ENCODE data around the gene PIMREG.
"Not testable (repeated sequence)": the region's sequence is repeated elsewhere in the genome, so short reads cannot be mapped to it uniquely, and the experiment has no call there.

PIMREG gene

DNA sequence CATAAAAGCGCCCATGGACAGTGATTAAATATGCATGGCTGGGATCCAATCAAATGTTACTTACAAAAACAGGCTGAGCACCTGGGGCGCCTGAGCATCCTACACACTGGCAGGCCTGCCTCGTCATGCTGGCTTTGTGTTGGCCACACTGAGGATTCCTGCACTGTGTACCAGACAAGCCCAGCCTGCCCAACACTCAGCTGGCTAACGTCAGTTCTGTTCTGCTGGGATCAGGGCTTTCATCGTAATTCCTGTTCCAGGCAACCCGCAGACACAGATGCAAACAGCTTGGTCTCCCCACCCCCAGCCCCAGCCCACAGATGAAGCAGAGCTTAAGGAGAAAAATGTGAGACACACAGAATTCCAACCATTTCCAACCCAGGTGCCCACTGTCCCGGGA, 30.7 kb downstream of the PIMREG start:
- Mint-ChIP-seq H3K9me3 (no peaks in the 10 kb centered on the region), H3K27me3 (no peaks in the 10 kb centered on the region), H3K4me1 (ENCODE audit: low read depth) (no peaks in the 10 kb centered on the region), H3K36me3 (ENCODE audit: low read depth) (no peaks in the 10 kb centered on the region), H3K4me3 (no peak overlapping the region), H3K27ac (no peak overlapping the region)
- no peak for DNase-seq

DNA sequence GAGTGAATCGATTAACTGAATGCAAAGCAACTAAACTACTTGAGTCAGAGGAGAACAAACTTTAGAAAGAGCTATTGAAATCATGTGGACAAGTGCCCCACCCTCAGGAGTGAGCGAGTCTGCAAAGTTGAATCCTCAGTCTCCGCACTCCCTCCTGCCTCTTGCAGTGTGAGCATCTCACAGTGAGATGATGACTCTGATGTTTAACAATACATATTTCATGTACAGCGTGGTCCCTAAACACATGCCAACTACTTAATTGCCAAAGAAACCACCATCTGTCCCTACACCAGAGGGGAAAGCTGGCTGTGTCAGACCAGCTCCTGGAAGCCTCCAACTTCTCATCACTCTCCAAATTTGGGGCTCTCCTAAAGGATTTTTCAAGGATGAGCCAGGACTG, 31.2 kb downstream of the PIMREG start:
- Mint-ChIP-seq H3K4me3 (no peak overlapping the region), H3K27me3 (no peaks in the 10 kb centered on the region)

GRCh38 chr17:6476076-6476809, 32.0 kb downstream of the PIMREG start:
- Mint-ChIP-seq H3K36me3 (ENCODE audit: low read depth) (no peaks in the 10 kb centered on the region), H3K27me3 (no peaks in the 10 kb centered on the region), H3K27ac (no peak overlapping the region), H3K4me3 (no peak overlapping the region), H3K9me3 (no peaks in the 10 kb centered on the region), H3K4me1 (ENCODE audit: low read depth) (no peaks in the 10 kb centered on the region)
- no peak for DNase-seq

More for the DNA sequence above, 31.2 kb downstream of the PIMREG start:
- no peaks in the 10 kb centered on the region for H3K36me3 Mint-ChIP-seq (ENCODE audit: low read depth)
- no peak overlapping the region for H3K27ac Mint-ChIP-seq
- no peaks in the 10 kb centered on the region for H3K9me3 Mint-ChIP-seq
- H3K4me1 Mint-ChIP-seq (ENCODE audit: low read depth), result no peaks in the 10 kb centered on the region
- no peak for DNase-seq

GRCh38 chr17:6476810-6477179, 32.5 kb downstream of the PIMREG start:
- Mint-ChIP-seq H3K4me3 (no peak overlapping the region), H3K4me1 (ENCODE audit: low read depth) (no peaks in the 10 kb centered on the region), H3K36me3 (ENCODE audit: low read depth) (no peaks in the 10 kb centered on the region), H3K27me3 (no peaks in the 10 kb centered on the region), H3K27ac (no peak overlapping the region), H3K9me3 (no peaks in the 10 kb centered on the region)
- no peak for DNase-seq

- Mint-ChIP-seq H3K36me3 (ENCODE audit: low read depth) (no peaks in the 10 kb centered on the region), H3K4me3 (no peak overlapping the region), H3K4me1 (ENCODE audit: low read depth) (no peaks in the 10 kb centered on the region), H3K27ac (no peak overlapping the region), H3K9me3 (no peaks in the 10 kb centered on the region), H3K27me3 (peaks cover 3% of the 10 kb centered on the region)
- DNase-seq, result no peak
These were observed 33.7 kb downstream of the PIMREG start for GRCh38 chr17:6477831-6478383.

DNA sequence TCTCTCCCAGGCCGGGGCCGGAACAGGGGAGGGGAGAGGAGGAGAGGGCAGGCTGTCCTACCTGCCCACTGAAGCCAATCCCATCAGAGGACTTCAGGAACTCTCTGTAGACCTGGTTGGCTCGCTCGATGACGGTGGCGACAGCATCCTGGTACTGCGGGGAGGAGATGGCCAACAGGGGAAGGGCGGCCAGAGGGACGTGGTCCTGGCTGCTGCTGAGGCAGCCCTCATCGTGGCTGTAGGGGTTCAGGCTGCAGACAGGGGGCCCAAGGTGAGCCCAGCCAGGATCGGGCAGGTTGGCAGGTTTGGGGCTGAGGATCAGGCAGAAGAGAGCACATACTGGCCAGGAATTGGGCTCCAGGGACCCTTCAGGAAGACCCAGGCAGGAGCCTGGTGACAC, 34.2 kb downstream of the PIMREG start:
- Mint-ChIP-seq H3K4me1 (ENCODE audit: low read depth) (no peaks in the 10 kb centered on the region), H3K4me3 (no peak overlapping the region), H3K27me3 (peaks cover 3% of the 10 kb centered on the region), H3K27ac (no peak overlapping the region), H3K36me3 (ENCODE audit: low read depth) (no peaks in the 10 kb centered on the region), H3K9me3 (no peaks in the 10 kb centered on the region)
- DNase-seq, result no peak

GRCh38 chr17:6479622-6480302, 35.5 kb downstream of the PIMREG start:
- Mint-ChIP-seq H3K27ac (no peak overlapping the region), H3K4me3 (no peak overlapping the region), H3K9me3 (no peaks in the 10 kb centered on the region), H3K4me1 (ENCODE audit: low read depth) (no peaks in the 10 kb centered on the region), H3K27me3 (peaks cover 6% of the 10 kb centered on the region), H3K36me3 (ENCODE audit: low read depth) (no peaks in the 10 kb centered on the region)
- DNase-seq, result no peak

DNA sequence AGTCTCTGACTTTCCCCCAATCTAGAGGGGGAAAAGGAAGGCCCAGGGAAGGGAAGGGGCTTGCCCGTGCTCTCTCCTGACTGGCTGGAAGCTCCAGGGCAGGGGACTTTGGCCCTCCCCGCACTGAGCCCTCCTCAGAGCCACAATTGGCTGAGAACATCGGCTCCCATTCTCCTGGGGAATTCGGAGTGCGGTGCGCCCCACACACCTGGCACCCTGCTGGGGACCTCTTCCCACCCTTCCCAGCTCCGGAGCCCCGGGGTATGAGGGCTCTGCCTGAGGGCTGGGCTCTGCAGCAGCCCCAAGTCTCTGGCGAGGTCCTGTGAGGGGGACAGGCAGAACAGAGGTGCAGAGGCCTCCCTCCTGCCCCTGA, 36.0 kb downstream of the PIMREG start:
- no peak for DNase-seq
- no peak overlapping the region for H3K4me3 Mint-ChIP-seq

GRCh38 chr17:6482105-6482455, 37.8 kb downstream of the PIMREG start:
- Mint-ChIP-seq H3K27me3 (peaks cover 10% of the 10 kb centered on the region), H3K36me3 (ENCODE audit: low read depth) (no peaks in the 10 kb centered on the region), H3K27ac (no peak overlapping the region), H3K9me3 (no peaks in the 10 kb centered on the region), H3K4me3 (no peak overlapping the region), H3K4me1 (ENCODE audit: low read depth) (no peaks in the 10 kb centered on the region)
- DNase-seq, result no peak

More for the DNA sequence above, 36.0 kb downstream of the PIMREG start:
- Mint-ChIP-seq H3K27ac (no peak overlapping the region), H3K27me3 (peaks cover 8% of the 10 kb centered on the region), H3K4me1 (ENCODE audit: low read depth) (no peaks in the 10 kb centered on the region), H3K9me3 (no peaks in the 10 kb centered on the region), H3K36me3 (ENCODE audit: low read depth) (no peaks in the 10 kb centered on the region)

DNA sequence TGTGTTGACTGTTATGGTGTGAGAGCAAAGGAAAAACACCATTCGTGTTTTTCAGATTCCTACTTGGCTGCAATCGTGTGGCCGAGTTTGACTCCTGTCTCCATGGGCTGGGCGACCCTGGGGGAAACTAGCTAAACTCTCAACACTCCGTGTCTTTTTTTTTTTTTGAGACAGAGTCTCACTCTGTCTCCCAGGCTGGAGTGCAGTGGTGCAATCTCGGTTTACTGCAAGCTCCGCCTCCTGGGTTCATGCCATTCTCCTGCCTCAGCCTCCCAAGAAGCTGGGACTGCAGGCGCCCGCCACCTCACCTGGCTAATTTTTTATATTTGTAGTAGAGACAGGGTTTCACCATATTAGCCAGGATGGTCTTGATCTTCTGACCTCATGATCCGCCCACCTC, 38.5 kb downstream of the PIMREG start:
- not testable (repeated sequence) for H3K27ac Mint-ChIP-seq; H3K4me3 Mint-ChIP-seq; H3K36me3 Mint-ChIP-seq (ENCODE audit: low read depth); DNase-seq; H3K4me1 Mint-ChIP-seq (ENCODE audit: low read depth); H3K9me3 Mint-ChIP-seq
- H3K27me3 Mint-ChIP-seq, result peaks cover 13% of the 10 kb centered on the region

DNA sequence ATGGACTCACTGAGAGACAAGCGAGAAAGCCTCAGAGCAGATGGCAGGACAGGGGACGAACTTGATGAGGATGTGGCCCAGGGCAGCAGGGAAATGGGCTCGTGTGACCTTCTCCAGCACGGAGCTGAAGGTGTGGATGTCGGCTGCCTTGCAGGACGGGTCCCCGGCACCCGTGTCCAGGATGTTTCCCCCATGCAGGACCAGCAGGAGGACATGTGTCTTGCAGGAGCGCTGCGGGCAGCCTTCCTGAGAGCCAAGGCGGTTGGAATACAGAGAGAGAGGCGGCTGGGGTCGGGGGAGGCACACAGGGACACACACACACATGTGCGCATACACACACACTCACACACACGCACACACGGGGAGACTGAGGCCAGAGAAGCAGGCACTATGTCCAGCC, 39.3 kb downstream of the PIMREG start:
- no peak for DNase-seq
- H3K36me3 Mint-ChIP-seq (ENCODE audit: low read depth), result no peaks in the 10 kb centered on the region
- H3K4me1 Mint-ChIP-seq (ENCODE audit: low read depth), result no peaks in the 10 kb centered on the region
- H3K9me3 Mint-ChIP-seq, result no peaks in the 10 kb centered on the region
- no peak overlapping the region for H3K4me3 Mint-ChIP-seq
- H3K27ac Mint-ChIP-seq, result no peak overlapping the region
- H3K27me3 Mint-ChIP-seq, result peaks cover 13% of the 10 kb centered on the region

- no peak overlapping the region for H3K4me3 Mint-ChIP-seq
- DNase-seq, result no peak
- H3K36me3 Mint-ChIP-seq (ENCODE audit: low read depth), result no peaks in the 10 kb centered on the region
- H3K27ac Mint-ChIP-seq, result no peak overlapping the region
- H3K27me3 Mint-ChIP-seq, result peaks cover 16% of the 10 kb centered on the region
- no peaks in the 10 kb centered on the region for H3K4me1 Mint-ChIP-seq (ENCODE audit: low read depth)
- no peaks in the 10 kb centered on the region for H3K9me3 Mint-ChIP-seq
These were observed 41.6 kb downstream of the PIMREG start for GRCh38 chr17:6485646-6486412.

DNA sequence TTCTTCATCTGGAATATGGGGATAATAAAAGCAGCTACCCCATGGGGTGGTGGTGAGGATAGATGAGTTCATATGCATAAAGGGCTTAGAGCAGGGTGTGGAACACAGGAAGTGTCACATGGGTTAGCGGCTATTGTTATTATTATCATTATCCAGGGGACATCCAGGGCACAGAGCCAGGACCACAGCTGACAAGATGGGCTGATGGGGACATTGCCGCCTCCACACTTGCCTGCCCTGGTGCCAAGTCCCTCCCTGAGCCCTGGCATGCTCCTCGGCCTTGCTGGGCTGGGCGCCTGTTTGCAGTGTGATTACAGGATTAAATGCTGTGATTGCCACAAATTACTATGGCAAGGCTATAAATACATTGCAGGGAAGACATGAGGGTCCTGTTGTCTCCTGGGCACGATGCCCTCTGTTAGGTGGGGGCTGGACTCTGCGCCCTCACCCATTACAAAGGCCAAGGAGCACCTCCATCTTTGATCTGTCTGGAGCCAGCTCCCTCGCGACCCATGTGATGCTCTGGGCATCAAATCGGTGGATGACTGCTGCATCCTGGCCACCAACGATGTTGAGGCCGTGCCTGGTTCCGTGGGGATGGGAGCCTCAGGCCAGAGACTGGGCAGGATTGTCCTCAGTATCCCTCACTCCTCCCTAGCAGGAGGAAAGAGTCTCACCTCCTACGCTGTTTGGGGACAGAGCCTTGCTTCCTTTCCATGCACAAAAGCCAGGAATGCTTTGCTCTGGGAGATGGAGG, 43.2 kb downstream of the PIMREG start:
- Mint-ChIP-seq H3K4me3 (no peak overlapping the region), H3K36me3 (ENCODE audit: low read depth) (no peaks in the 10 kb centered on the region), H3K9me3 (no peaks in the 10 kb centered on the region), H3K27ac (no peak overlapping the region), H3K27me3 (peaks cover 14% of the 10 kb centered on the region), H3K4me1 (ENCODE audit: low read depth) (no peaks in the 10 kb centered on the region)
- DNase-seq, result no peak

DNA sequence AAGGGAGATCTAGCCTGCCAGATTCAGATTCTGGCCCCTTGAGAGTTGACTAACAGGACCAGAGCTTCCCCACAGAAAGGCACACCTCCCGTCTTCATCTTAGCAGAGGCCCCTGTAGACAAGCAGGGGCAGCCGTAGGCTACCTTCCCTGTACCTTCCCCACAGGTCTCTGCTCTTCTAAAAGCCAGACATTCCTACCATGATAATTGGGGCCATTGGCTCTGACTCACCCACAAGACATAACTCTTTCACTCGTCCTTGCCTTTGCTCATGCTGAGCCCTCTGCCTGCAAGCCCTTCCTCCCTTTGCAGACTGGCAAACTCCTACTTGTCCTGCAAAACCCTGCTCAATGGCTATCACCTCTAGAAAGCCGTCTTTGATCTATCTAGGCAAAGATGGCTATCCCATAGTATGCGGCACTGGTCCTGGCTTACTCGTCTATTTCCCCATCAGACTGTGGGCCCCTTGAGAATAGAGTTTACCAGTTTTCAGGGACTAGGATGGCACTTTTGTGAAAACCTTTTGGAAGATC, 43.8 kb downstream of the PIMREG start:
- no peak overlapping the region for H3K4me3 Mint-ChIP-seq

More for the DNA sequence above, 43.8 kb downstream of the PIMREG start:
- DNase-seq, result no peak
- Mint-ChIP-seq H3K4me1 (ENCODE audit: low read depth) (no peaks in the 10 kb centered on the region), H3K27me3 (peaks cover 13% of the 10 kb centered on the region), H3K27ac (no peak overlapping the region), H3K9me3 (no peaks in the 10 kb centered on the region), H3K36me3 (ENCODE audit: low read depth) (no peaks in the 10 kb centered on the region)

All from activated T-cell treated with anti-CD3 and anti-CD28 coated beads, Interleukin-2, amount 50 U/mL, for 24 hours (primary cell).